GM10266 (cell line): ENCODE results near the gene ME1.
"Not testable (repeated sequence)": the region's sequence is repeated elsewhere in the genome, so short reads cannot be mapped to it uniquely, and the experiment has no call there.

Source experiments
- DNase-seq: peaks from one replicate; pipeline ENCODE4 v3.0.0; 2012; ENCODE audit errors: extremely low spot score
- TF ChIP-seq, protein P1 (sequence below): IDR thresholded peaks from 2 replicates; pipeline ENCODE4 v1.5.1; 2012; ENCODE audit warnings: mild to moderate bottlenecking, low read depth; ENCODE audit not compliant: control insufficient read depth, insufficient read depth; ENCODE audit errors: missing control alignments

Gene ME1

DNA sequence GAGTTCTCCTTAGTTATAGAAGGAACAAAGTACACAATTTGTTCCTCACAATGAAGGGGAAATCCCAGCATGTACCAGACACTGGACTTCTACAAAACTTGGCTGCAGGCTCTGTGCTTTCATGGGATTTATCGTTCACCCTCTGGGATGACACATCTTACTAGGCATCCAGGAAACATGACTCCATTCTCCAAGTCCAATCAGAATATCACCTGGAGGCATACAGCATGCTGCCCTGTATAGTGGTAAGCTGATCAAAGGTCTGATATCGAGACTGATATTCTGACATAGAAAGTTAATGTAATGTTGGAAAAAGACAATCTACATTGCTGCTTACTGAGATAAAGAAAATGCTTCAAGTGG, 231.0 kb downstream of the ME1 start:
- DNase-seq: no peak
- TF ChIP-seq, protein P1, sequence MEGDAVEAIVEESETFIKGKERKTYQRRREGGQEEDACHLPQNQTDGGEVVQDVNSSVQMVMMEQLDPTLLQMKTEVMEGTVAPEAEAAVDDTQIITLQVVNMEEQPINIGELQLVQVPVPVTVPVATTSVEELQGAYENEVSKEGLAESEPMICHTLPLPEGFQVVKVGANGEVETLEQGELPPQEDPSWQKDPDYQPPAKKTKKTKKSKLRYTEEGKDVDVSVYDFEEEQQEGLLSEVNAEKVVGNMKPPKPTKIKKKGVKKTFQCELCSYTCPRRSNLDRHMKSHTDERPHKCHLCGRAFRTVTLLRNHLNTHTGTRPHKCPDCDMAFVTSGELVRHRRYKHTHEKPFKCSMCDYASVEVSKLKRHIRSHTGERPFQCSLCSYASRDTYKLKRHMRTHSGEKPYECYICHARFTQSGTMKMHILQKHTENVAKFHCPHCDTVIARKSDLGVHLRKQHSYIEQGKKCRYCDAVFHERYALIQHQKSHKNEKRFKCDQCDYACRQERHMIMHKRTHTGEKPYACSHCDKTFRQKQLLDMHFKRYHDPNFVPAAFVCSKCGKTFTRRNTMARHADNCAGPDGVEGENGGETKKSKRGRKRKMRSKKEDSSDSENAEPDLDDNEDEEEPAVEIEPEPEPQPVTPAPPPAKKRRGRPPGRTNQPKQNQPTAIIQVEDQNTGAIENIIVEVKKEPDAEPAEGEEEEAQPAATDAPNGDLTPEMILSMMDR: no peak

DNA sequence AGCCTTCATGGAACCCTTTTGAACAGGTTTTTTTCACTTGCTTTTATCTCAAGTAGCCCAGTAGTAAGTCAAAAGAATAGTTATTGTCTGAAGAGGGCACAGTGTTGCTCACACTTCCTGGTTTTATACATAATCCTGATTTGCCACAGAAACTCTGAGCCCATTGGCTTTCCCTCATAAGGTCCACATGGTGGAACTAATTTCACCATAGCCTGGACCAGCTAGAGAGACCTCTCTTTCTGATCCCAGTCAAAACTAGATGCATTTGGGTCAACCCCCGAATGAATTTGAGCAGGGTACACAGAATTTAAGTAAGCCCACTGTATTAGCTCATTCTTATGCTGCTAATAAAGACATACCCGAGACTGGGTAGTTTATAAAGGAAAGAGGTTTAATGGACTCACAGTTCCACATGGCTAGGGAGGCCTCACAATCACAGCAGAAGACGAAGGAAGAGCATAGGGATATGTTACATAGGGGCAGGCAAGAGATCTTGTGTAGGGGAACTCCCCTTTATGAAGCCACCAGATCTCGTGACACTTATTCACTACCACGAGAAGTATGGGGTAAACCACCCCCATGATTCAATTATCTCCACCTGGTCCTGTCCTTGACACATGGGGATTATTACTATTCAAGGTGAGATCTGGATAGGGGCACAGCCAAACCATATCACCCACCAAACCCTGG, 231.5 kb downstream of the ME1 start:
- no peak for DNase-seq
- TF ChIP-seq, protein P1: no peak

DNA sequence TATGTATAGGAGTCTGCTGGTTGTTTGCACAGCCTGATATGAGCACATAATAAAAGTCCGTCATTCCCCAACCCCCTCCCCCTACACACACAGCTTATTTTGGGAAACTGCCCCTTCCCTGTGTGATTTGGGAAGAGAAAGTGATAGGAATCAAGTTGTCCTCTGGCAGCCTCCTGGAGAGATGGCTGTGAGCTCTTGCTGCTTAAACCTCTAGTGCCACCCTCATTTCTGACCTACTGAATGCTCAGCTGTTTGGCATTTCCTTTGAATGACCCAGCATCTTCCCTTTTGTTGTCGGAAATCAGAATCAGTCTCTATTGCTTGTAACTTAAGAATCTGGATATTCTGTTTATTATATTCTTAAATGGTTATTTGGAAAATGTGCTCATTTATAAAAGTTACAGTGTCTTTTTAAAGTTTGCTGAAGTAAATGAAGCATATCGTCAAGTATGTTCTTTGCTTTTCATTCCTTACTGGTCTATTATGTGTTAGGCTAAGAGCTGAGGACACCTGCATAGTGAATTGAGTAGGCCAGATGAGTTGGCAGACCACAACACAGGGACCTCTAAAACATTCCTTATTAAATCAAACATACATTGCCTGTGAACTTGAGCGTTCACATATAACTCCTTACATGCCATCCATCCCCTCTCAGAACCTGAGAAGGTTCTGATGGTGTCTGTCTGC, 232.2 kb downstream of the ME1 start:
- TF ChIP-seq, protein P1: no peak
- no peak for DNase-seq

DNA sequence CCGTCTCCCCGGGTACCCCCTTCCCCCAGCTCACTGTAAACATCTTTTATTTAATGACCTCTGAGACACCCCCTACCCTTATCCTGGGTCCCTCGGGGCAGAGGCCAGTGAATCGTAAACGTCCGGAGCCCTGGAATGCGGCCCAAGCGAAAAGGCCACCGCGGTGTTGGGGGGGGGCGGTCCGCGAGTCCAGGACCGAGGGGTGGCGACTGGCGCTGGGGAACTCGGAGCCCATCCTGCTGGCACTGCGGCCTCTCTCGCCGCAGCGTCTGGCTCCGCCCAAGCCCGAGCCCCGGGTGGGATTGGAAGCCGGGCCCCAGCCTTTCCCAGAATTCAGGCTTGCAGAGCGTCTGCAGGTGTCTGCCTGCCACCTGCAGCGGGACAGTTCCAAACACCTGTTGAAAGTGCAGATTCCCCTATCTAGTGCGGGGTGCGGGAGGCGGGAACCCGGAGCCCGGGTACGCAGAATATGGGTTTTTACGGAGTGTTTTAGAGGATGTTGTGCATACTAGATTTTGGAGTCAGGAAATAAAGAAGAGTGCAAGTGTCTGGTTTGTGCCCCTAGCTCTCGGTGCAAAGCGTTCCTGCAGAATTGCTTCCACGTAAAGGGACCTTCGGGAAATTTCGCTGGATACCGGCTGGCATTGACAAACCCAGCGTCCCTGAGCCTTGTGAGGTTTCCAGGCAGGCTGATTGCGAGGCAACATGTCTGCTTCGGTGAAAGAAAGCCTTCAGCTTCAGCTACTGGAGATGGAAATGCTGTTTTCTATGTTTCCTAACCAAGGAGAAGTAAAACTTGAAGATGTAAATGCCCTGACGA, 236.9 kb downstream of the ME1 start:
- DNase-seq: peak; percentile 36
- TF ChIP-seq, protein P1: no peak

DNA sequence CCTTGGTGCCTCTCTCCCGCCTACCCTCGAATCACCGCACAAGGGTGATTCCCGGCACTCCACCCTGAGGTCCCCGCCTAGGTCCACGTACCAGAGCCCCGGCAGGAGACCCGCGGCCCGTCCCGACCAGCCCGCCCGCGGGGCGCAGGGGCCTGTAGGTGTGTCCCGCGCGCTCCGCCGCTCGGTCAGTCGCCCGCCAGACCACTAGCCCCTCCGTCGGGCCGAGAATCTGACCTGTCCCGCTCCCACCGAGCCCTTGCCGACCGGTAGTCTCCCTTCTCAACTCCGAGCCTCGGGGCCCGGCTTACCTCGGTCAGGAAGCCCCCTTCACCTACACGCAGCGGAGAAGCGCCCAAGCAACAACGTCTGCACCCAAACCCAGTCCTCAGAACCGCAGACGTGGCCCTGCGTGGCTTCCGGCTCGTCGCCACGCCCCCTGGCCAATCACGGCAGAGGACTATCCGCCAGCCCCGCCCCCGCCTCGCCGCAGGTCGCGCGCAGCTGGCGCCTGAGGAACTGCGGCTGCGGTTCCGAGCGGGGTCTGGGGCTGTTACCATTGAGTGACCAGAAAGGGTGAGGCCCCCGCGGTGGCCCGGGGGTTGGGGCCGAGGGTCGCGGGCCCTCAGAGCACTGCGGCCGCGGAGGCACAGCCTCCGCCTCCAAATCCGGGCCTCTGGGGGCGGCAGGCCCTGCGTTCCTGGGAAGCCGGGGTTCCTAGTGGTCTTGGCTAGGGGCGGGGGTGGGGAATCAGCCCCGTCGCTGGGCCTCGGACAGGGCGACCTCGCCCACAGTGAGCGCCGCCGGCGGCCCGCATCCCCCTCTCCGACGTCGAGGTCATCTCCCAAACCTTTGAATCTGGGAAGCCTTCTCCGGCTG, 237.7 kb downstream of the ME1 start, which contains the start of the genes PGM3 and RWDD2A:
PGM3 (minus strand) TSS at position 395 of the 876 bp plus-strand sequence. CDS start 2,253 bp downstream, outside the sequence.
RWDD2A (plus strand) TSS at position 487 of the 876 bp plus-strand sequence. CDS start 1,095 bp downstream, outside the sequence.
- TF ChIP-seq, protein P1: no peak

DNA sequence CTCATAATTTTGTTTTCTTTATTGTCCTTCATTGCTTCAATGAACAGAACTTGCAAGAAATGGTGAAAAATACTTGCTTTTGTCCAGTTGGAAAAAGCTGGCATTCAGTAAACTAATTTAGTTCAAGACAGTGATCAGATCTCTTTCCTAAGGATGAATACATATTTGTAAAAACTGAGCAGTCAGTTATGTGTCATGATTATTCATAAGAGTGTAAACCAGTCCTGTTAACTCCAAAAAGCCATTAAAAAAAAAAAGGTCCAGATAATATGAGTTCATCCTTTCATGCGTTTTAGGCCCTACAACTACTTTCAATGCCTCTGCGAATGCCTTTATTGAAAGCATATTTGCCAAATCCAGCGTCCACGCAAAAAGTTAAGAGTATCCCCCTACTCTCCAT, 238.4 kb downstream of the ME1 start:
- TF ChIP-seq, protein P1: no peak
- DNase-seq: no peak

More for the DNA sequence above, 237.7 kb downstream of the ME1 start, which contains the start of the genes PGM3 and RWDD2A:
- DNase-seq: peak; percentile 97

DNA sequence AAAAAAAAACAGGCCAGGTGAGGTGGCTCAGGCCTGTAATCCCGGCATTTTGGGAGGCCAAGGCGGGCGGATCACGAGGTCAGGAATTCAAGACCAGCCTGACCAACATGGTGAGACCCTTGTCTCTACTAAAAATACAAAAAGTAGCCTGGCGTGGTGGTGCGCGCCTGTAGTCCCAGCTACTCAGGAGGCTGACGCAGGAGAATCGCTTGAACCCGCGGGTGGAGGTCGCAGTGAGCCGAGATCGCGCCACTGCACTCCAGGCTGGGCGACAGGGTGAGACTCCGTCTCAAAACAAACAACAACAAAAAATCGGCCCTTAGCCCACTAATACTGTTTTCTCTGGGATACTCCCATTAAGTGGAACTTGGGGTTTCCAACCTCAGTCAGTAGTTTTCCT, 238.9 kb downstream of the ME1 start:
- not testable (repeated sequence) for DNase-seq
